ENCODE results near the gene RAP1GAP2.

DNA sequence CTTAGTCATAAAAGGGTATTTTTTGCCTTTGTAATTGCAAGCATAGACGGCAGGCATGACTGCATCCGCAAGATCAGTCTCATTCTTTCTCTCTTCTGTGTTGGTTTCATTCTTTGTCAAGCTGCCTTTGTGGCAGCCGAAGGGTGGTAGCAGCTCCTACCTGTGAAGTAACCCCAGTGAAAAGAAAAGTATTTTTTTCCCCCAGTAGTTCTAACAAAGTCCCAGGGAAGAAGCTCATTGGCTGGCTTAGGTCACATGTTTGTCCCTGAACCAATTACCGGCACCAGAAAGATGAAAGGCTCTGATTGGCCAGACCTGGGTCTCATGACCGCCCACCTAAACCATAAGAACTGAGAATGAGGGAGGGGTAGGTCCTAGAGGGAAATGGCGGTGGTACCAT, 110.7 kb downstream of the RAP1GAP2 start:
- TF ChIP-seq, protein P1, sequence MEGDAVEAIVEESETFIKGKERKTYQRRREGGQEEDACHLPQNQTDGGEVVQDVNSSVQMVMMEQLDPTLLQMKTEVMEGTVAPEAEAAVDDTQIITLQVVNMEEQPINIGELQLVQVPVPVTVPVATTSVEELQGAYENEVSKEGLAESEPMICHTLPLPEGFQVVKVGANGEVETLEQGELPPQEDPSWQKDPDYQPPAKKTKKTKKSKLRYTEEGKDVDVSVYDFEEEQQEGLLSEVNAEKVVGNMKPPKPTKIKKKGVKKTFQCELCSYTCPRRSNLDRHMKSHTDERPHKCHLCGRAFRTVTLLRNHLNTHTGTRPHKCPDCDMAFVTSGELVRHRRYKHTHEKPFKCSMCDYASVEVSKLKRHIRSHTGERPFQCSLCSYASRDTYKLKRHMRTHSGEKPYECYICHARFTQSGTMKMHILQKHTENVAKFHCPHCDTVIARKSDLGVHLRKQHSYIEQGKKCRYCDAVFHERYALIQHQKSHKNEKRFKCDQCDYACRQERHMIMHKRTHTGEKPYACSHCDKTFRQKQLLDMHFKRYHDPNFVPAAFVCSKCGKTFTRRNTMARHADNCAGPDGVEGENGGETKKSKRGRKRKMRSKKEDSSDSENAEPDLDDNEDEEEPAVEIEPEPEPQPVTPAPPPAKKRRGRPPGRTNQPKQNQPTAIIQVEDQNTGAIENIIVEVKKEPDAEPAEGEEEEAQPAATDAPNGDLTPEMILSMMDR (IDR thresholded peaks at IDR 0.05): no peak
- no peak for TF ChIP-seq POLR2A (IDR thresholded peaks at IDR 0.05)

Data from heart left ventricle (tissue), 13 donors.